ENCODE results near the gene BLOC1S4.

BLOC1S4 gene

DNA sequence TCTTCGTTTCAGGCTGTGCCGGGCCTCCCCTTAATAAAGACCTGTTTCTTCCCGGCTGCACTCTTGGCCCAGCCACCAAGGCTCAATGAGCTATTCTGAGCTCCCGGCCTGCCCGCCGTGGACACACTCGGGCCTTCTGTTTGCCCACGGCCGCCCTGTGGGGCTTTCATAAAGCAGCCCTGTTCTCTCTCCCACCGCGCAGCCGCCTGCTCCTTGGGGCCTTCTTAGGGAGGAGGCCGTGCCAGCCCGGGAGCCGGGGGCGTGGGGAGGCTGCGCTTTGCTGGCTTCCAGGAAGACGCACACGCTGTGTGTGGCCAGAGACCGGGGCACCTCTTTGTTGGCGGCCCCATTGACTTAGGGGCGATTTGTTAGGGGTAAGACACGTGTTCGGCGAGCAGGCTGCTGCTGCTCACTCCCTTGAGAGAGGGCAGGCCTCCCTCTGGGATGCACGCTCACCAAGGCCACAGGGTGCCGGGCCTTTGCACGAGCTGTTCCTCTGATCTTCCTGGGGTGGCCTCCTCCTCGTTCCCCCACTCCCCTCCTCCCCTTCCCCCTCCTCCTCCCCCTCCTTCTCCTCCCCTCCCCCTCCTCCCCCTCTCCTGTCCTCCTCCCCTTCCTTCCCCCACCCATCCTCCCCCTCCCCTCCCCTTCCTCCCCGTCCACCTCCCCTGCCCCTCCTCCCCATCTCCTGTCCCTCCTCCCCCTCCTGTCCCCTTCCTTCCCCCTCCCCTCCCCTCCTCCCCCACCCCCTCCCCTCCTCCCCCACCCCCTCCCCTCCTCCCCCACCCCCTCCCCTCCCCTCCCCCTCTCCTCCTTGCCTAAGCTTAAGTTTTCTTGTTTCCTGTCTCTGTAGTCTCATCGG is 11.3 kb downstream of the BLOC1S4 start:
- H3K27me3 ChIP-seq (ENCODE audit: control insufficient read depth, insufficient read depth, low read length): no peaks in the 10 kb centered on the region
- H3K36me3 ChIP-seq (ENCODE audit: control insufficient read depth, insufficient read depth, low read length): no peaks in the 10 kb centered on the region
- H3K4me1 ChIP-seq (ENCODE audit: control insufficient read depth, insufficient read depth, low read length): peaks cover 3% of the 10 kb centered on the region
- no peak overlapping the region for H3K4me3 ChIP-seq (ENCODE audit: low read length)
- H3K27ac ChIP-seq (ENCODE audit: low read depth, low read length): no peak overlapping the region
- H3K9ac ChIP-seq (ENCODE audit: low read length): no peak overlapping the region

- H3K27me3 ChIP-seq (ENCODE audit: control insufficient read depth, insufficient read depth, low read length): no peaks in the 10 kb centered on the region
- no peak overlapping the region for H3K9ac ChIP-seq (ENCODE audit: low read length)
- H3K27ac ChIP-seq (ENCODE audit: low read depth, low read length): no peak overlapping the region
- H3K36me3 ChIP-seq (ENCODE audit: control insufficient read depth, insufficient read depth, low read length): no peaks in the 10 kb centered on the region
- no peak overlapping the region for H3K4me3 ChIP-seq (ENCODE audit: low read length)
- H3K4me1 ChIP-seq (ENCODE audit: control insufficient read depth, insufficient read depth, low read length): peaks cover 3% of the 10 kb centered on the region
These were observed 11.9 kb downstream of the BLOC1S4 start for GRCh38 chr4:6727943-6728250.

- no peak overlapping the region for H3K9ac ChIP-seq (ENCODE audit: low read length)
These were observed 12.5 kb downstream of the BLOC1S4 start for GRCh38 chr4:6728320-6729029.

GRCh38 chr4:6730603-6731317 is 14.8 kb downstream of the BLOC1S4 start:
- no peak overlapping the region for H3K4me3 ChIP-seq (ENCODE audit: low read length)
- no peaks in the 10 kb centered on the region for H3K27me3 ChIP-seq (ENCODE audit: control insufficient read depth, insufficient read depth, low read length)
- no peak overlapping the region for H3K9ac ChIP-seq (ENCODE audit: low read length)
- H3K27ac ChIP-seq (ENCODE audit: low read depth, low read length): no peak overlapping the region
- peaks cover 3% of the 10 kb centered on the region for H3K4me1 ChIP-seq (ENCODE audit: control insufficient read depth, insufficient read depth, low read length)
- H3K36me3 ChIP-seq (ENCODE audit: control insufficient read depth, insufficient read depth, low read length): no peaks in the 10 kb centered on the region

More at GRCh38 chr4:6728320-6729029, 12.5 kb downstream of the BLOC1S4 start:
- Histone ChIP-seq H3K27me3 (ENCODE audit: control insufficient read depth, insufficient read depth, low read length) (no peaks in the 10 kb centered on the region), H3K27ac (ENCODE audit: low read depth, low read length) (no peak overlapping the region), H3K4me1 (ENCODE audit: control insufficient read depth, insufficient read depth, low read length) (peaks cover 3% of the 10 kb centered on the region), H3K4me3 (ENCODE audit: low read length) (no peak overlapping the region), H3K36me3 (ENCODE audit: control insufficient read depth, insufficient read depth, low read length) (no peaks in the 10 kb centered on the region)

- H3K27ac ChIP-seq (ENCODE audit: low read depth, low read length): no peak overlapping the region
- peaks cover 3% of the 10 kb centered on the region for H3K4me1 ChIP-seq (ENCODE audit: control insufficient read depth, insufficient read depth, low read length)
- no peak overlapping the region for H3K4me3 ChIP-seq (ENCODE audit: low read length)
- no peaks in the 10 kb centered on the region for H3K27me3 ChIP-seq (ENCODE audit: control insufficient read depth, insufficient read depth, low read length)
- H3K36me3 ChIP-seq (ENCODE audit: control insufficient read depth, insufficient read depth, low read length): no peaks in the 10 kb centered on the region
- H3K9ac ChIP-seq (ENCODE audit: low read length): no peak overlapping the region
These were observed 15.3 kb downstream of the BLOC1S4 start for GRCh38 chr4:6731318-6731675.

GRCh38 chr4:6731780-6732179 is 15.8 kb downstream of the BLOC1S4 start:
- peaks cover 2% of the 10 kb centered on the region for H3K4me1 ChIP-seq (ENCODE audit: control insufficient read depth, insufficient read depth, low read length)
- H3K27ac ChIP-seq (ENCODE audit: low read depth, low read length): no peak overlapping the region
- H3K27me3 ChIP-seq (ENCODE audit: control insufficient read depth, insufficient read depth, low read length): no peaks in the 10 kb centered on the region
- H3K9ac ChIP-seq (ENCODE audit: low read length): no peak overlapping the region
- no peaks in the 10 kb centered on the region for H3K36me3 ChIP-seq (ENCODE audit: control insufficient read depth, insufficient read depth, low read length)
- H3K4me3 ChIP-seq (ENCODE audit: low read length): no peak overlapping the region

GRCh38 chr4:6732441-6733357 is 16.7 kb downstream of the BLOC1S4 start:
- Histone ChIP-seq H3K27me3 (ENCODE audit: control insufficient read depth, insufficient read depth, low read length) (no peaks in the 10 kb centered on the region), H3K36me3 (ENCODE audit: control insufficient read depth, insufficient read depth, low read length) (no peaks in the 10 kb centered on the region), H3K4me3 (ENCODE audit: low read length) (no peak overlapping the region), H3K4me1 (ENCODE audit: control insufficient read depth, insufficient read depth, low read length) (no peaks in the 10 kb centered on the region), H3K9ac (ENCODE audit: low read length) (no peak overlapping the region), H3K27ac (ENCODE audit: low read depth, low read length) (no peak overlapping the region)

DNA sequence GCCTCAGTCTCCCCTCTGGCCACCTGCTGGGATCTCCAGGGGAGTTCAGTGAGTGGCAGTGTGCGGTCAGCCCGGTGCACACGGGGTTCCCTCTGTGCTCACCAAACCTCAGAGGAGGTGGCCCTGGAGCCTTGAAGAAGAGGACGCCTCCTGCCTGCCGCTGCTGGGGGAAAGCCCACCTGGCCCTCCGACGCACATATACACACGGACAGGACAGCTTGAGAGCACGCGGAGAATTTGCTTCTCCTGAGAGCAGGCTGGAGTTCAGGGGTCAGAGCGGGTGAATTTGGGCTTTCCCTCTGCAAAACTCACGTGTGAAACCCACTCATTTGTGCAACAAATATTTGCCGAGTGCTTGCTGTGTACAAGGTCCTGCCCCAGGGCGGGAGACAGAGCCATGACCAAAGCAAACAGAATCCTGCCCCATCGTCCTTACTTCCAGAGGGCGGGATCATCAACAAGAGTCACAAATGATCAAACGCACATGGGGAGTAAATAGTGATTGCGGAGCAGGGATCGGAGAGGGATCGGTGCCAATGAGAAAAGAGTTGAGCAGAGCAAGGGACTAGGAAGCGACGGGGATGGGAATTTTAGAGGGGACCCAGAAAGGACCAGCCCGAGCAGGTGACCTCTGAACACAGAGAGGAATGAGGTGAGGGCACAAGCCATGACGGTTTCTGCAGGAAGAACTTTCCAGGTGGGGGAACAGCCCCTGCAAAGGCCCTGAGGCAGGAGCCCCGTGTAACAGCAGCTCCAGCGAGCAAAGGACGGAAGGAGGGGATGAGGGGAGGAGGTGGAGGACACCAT is 17.6 kb downstream of the BLOC1S4 start:
- no peak overlapping the region for H3K4me3 ChIP-seq (ENCODE audit: low read length)
- no peaks in the 10 kb centered on the region for H3K36me3 ChIP-seq (ENCODE audit: control insufficient read depth, insufficient read depth, low read length)
- H3K27me3 ChIP-seq (ENCODE audit: control insufficient read depth, insufficient read depth, low read length): no peaks in the 10 kb centered on the region
- no peak overlapping the region for H3K9ac ChIP-seq (ENCODE audit: low read length)
- no peak overlapping the region for H3K27ac ChIP-seq (ENCODE audit: low read depth, low read length)
- H3K4me1 ChIP-seq (ENCODE audit: control insufficient read depth, insufficient read depth, low read length): no peaks in the 10 kb centered on the region

DNA sequence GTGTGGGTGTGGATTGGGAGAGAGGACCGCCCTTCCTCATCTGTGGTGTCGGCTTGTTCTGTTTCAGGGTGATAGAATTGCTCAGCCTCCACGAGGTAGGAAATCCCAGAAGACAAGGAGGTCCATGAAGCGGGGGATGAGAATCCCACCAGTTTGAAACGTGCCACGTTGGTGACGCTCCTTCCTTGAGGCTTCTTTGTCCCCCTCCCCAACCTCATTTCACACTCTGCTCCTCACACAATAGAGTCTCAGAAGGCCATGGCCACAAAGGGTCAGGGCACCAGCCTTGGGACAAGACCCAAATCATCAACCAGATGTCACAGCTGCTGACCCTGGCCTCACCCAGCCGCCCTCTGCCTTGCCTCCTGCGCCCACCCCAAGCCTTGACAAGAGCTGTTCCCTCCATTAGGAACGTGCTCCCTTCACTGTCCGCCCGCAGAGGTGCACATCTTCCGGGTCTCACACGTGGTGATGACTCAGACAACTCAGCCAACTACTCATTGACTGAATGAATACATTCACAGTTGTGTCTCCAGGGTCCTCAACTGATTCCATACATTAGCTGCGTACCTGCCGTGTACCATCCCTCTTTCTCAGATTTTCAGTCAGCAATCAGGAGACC is 18.3 kb downstream of the BLOC1S4 start:
- Histone ChIP-seq H3K4me3 (ENCODE audit: low read length) (no peak overlapping the region), H3K9ac (ENCODE audit: low read length) (no peak overlapping the region), H3K4me1 (ENCODE audit: control insufficient read depth, insufficient read depth, low read length) (no peaks in the 10 kb centered on the region), H3K27me3 (ENCODE audit: control insufficient read depth, insufficient read depth, low read length) (no peaks in the 10 kb centered on the region), H3K36me3 (ENCODE audit: control insufficient read depth, insufficient read depth, low read length) (no peaks in the 10 kb centered on the region), H3K27ac (ENCODE audit: low read depth, low read length) (no peak overlapping the region)

DNA sequence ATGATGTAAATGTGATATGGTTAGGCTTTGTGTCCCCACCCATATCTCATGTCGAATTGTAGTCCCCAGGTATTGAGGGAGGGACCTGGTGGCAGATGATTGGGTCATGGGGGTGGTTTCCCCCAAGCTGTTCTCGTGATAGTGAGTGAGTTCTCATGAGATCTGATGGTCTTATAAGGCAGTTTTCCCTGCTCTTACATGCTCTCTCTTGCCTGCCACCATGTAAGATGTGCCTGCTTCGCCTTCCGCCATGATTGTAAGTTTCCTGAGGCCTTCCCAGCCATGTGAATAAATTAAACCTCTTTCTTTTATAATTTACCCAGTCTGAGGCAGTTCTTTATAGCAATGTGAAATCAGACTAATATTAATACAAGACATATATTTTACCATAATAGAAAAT is 23.9 kb downstream of the BLOC1S4 start:
- no peaks in the 10 kb centered on the region for H3K36me3 ChIP-seq (ENCODE audit: control insufficient read depth, insufficient read depth, low read length)

GRCh38 chr4:6740347-6740746 is 24.4 kb downstream of the BLOC1S4 start:
- Histone ChIP-seq H3K36me3 (ENCODE audit: control insufficient read depth, insufficient read depth, low read length) (no peaks in the 10 kb centered on the region), H3K4me3 (ENCODE audit: low read length) (no peak overlapping the region), H3K4me1 (ENCODE audit: control insufficient read depth, insufficient read depth, low read length) (no peaks in the 10 kb centered on the region), H3K9ac (ENCODE audit: low read length) (no peak overlapping the region), H3K27ac (ENCODE audit: low read depth, low read length) (no peak overlapping the region), H3K27me3 (ENCODE audit: control insufficient read depth, insufficient read depth, low read length) (no peaks in the 10 kb centered on the region)

More for the DNA sequence above, 23.9 kb downstream of the BLOC1S4 start:
- Histone ChIP-seq H3K27ac (ENCODE audit: low read depth, low read length) (no peak overlapping the region), H3K9ac (ENCODE audit: low read length) (no peak overlapping the region), H3K27me3 (ENCODE audit: control insufficient read depth, insufficient read depth, low read length) (no peaks in the 10 kb centered on the region), H3K4me1 (ENCODE audit: control insufficient read depth, insufficient read depth, low read length) (no peaks in the 10 kb centered on the region), H3K4me3 (ENCODE audit: low read length) (no peak overlapping the region)

Measured in rectal smooth muscle tissue (tissue), 1 donor.